B cell (primary cell): ENCODE measurements around the gene SDC4. TPM values are rescaled to one million over a fixed set of nuclear protein-coding genes. Genes with fewer than 3 reads are reported as not detected.

Experiments
- ATAC-seq: fragments of 200-7000 bp; cut with Tn5 transposase; one replicate; pipeline ENCODE4 v1.10.0; 2021; ENCODE audit warnings: low read depth, mild to moderate bottlenecking, moderate number of reproducible peaks, moderate library complexity
- CTCF ChIA-PET: fragments of 350-600 bp; sonication (Branson Sonifier 250); formaldehyde crosslinking; loops from one replicate; lab custom pipeline; 2021; ENCODE audit warnings: antibody characterized with exemption, inconsistent platforms; lab: Charles Lee
- POLR2A ChIA-PET: fragments of 350-600 bp; sonication (Branson Sonifier 250); formaldehyde crosslinking; loops from one replicate; lab custom pipeline; 2021; ENCODE audit warnings: antibody characterized with exemption; lab: Charles Lee
- DNase-seq: peaks from one replicate; pipeline ENCODE4 v3.0.0; 2013
- H2AFZ ChIP-seq: 2 replicates; pipeline ENCODE4 v1.6.1; 2012; ENCODE audit warnings: mild to moderate bottlenecking, low read depth, low read length; ENCODE audit not compliant: insufficient read depth, poor library complexity, severe bottlenecking
- H3K27ac ChIP-seq, 2 donors: 1 replicate in 1 of 2; 2 replicates in 1 of 2; pipeline ENCODE4 v1.5.1; 2012 to 2013; ENCODE audit warnings: low read length in 2 of 2, mild to moderate bottlenecking in 2 of 2, moderate library complexity in 1 of 2
- H3K27me3 ChIP-seq, 4 experiments: fragments of 200-600 bp in 1 of 4; sonication (generic) in 1 of 4; replicated peaks in 1 of 4; 1 replicate in 2 of 4; 2 replicates in 2 of 4; pipeline versions ENCODE4 v1.6.1 to v1.7.0; 2013 to 2016; ENCODE audit warnings: low read length in 3 of 4, mild to moderate bottlenecking in 2 of 4, mixed read lengths in 1 of 4, moderate library complexity in 1 of 4; ENCODE audit not compliant: insufficient read depth in 4 of 4, control insufficient read depth in 3 of 4; ENCODE audit errors: control extremely low read depth in 1 of 4
- H3K36me3 ChIP-seq, 2 experiments: replicated peaks in 1 of 2; 1 replicate in 1 of 2; 2 replicates in 1 of 2; pipeline versions ENCODE4 v1.6.1 to v1.7.1; 2013; ENCODE audit warnings: low read length in 1 of 2; ENCODE audit not compliant: insufficient read depth in 2 of 2, control insufficient read depth in 1 of 2; ENCODE audit errors: control extremely low read depth in 1 of 2, extremely low read depth in 1 of 2
- H3K4me1 ChIP-seq, 2 donors: fragments of 200-600 bp in 1 of 2; sonication (generic) in 1 of 2; 1 replicate in 1 of 2; 2 replicates in 1 of 2; pipeline versions ENCODE4 v1.5.1 to v1.6.1; 2013 to 2017; ENCODE audit warnings: low read length in 2 of 2; ENCODE audit not compliant: control insufficient read depth in 2 of 2, insufficient read depth in 2 of 2
- H3K4me2 ChIP-seq: replicated peaks from 2 replicates; pipeline ENCODE3; 2012; ENCODE audit warnings: mild to moderate bottlenecking, low read depth, low read length; ENCODE audit not compliant: poor library complexity, severe bottlenecking
- H3K4me3 ChIP-seq, 5 experiments: fragments of 200-600 bp in 1 of 5; sonication (generic) in 1 of 5; 1 replicate in 3 of 5; 2 replicates in 2 of 5; pipeline versions ENCODE4 v1.5.1 to v1.7.0; 2011 to 2016; ENCODE audit warnings: low read length in 4 of 5, mild to moderate bottlenecking in 4 of 5, low read depth in 2 of 5, control low read depth in 1 of 5, moderate library complexity in 1 of 5; ENCODE audit not compliant: insufficient read depth in 1 of 5; ENCODE audit errors: control extremely low read depth in 1 of 5, extremely low read depth in 1 of 5
- H3K79me2 ChIP-seq: fragments of 200-600 bp; sonication (generic); one replicate; pipeline ENCODE4 v1.6.0; 2016; ENCODE audit warnings: low read length; ENCODE audit not compliant: control insufficient read depth, insufficient read depth
- H3K9ac ChIP-seq: fragments of 200-600 bp; sonication (generic); 2 replicates; pipeline ENCODE4 v1.6.1; 2017; ENCODE audit warnings: mild to moderate bottlenecking, low read length, moderate library complexity
- H3K9me3 ChIP-seq, 3 donors: one replicate each; pipeline versions ENCODE4 v1.6.1 to v1.7.1; 2013; ENCODE audit warnings: low read length in 2 of 3; ENCODE audit not compliant: control insufficient read depth in 2 of 3, insufficient read depth in 1 of 3; ENCODE audit errors: control extremely low read depth in 1 of 3
- H4K20me1 ChIP-seq: 2 replicates; pipeline ENCODE4 v1.6.0; 2012; ENCODE audit warnings: mild to moderate bottlenecking, low read length; ENCODE audit not compliant: insufficient read depth, control insufficient read depth, poor library complexity, severe bottlenecking
- H3K27ac Mint-ChIP-seq: one replicate; pipeline ENCODE4 v1.8.0; 2021; ENCODE audit warnings: mixed read lengths
- H3K27me3 Mint-ChIP-seq: one replicate; pipeline ENCODE4 v1.8.0; 2021; ENCODE audit warnings: mixed read lengths
- H3K4me1 Mint-ChIP-seq: one replicate; pipeline ENCODE4 v1.8.0; 2021; ENCODE audit warnings: mixed read lengths
- H3K4me3 Mint-ChIP-seq: one replicate; pipeline ENCODE4 v1.8.0; 2021; ENCODE audit warnings: mixed read lengths
- H3K9me3 Mint-ChIP-seq: one replicate; pipeline ENCODE4 v1.8.0; 2022; ENCODE audit warnings: mixed read lengths; ENCODE audit not compliant: insufficient read depth
- EZH2 ChIP-seq: IDR thresholded peaks from 2 replicates; pipeline ENCODE4 v1.6.1; 2012; ENCODE audit warnings: borderline replicate concordance, low read depth, mild to moderate bottlenecking, moderate library complexity, low read length; ENCODE audit not compliant: insufficient read depth, poor library complexity, severe bottlenecking
- WGBS: methylation state at CpG from one replicate; pipeline ENCODE4 v1.1.5; 2013; ENCODE audit warnings: missing lambda C conversion rate; ENCODE audit not compliant: insufficient coverage; 5-methylcytosine and 5-hydroxymethylcytosine counted together
- intact Hi-C: fragments of 100-400 bp; cut with micrococcal nuclease; formaldehyde crosslinking; loops from one replicate; pipeline ENCODE4 v1.10.0; 2022
- polyA plus RNA-seq: library from polyadenylated mRNA; depleted of rRNA; stranded (reverse); fragments of >200 nt; gene quantifications from 2 replicates; pipeline ENCODE4 v1.2.3, GENCODE V29; 2012
- total RNA-seq, 2 donors: library from RNA; stranded (reverse); fragments of 120-200 nt in 1 of 2; gene quantifications; 1 replicate in 1 of 2; 2 replicates in 1 of 2; pipeline versions ENCODE4 v1.2.3 to v1.2.4, GENCODE V29; 2013 to 2022
- TF ChIP-seq, protein P1 (sequence below): fragments of 200-600 bp; IDR thresholded peaks from one replicate; pipeline ENCODE4 v1.8.0; 2022; ENCODE audit warnings: antibody characterized with exemption, mild to moderate bottlenecking

The SDC4 gene
- total and polyA plus RNA-seq, 2 donors (not counting 1 experiment from before 2014, with no cell fraction given) = 0.04 TPM; not detected in 1

GRCh38 chr20:45307076-45307640, 41.1 kb downstream of the SDC4 start:
- peaks cover 0 to 12% (median 0%) of the 10 kb centered on the region in 3 donors for H3K9me3 ChIP-seq

More at GRCh38 chr20:45307076-45307640, 41.1 kb downstream of the SDC4 start:
- Mint-ChIP-seq H3K27me3 (peaks cover 62% of the 10 kb centered on the region), H3K27ac (peak overlapping the region; percentile 53), H3K4me1 (peaks cover 6% of the 10 kb centered on the region), H3K9me3 (no peaks in the 10 kb centered on the region), H3K4me3 (no peak overlapping the region)
- H3K79me2 ChIP-seq = no peaks in the 10 kb centered on the region
- H3K9ac ChIP-seq = no peak overlapping the region
- CTCF ChIA-PET = interaction anchor here (0.8 to 2.3 kb wide), 3 partner anchors 13 to 464 kb away, joined by 3 to 13 read pairs (median 5); no protein-coding TSS in a partner anchor
- intact Hi-C loops = no loop called here
- DNase-seq (no peak), ATAC-seq (no peak)
- H3K27me3 ChIP-seq = peaks cover 0 to 59% (median 8%) of the 10 kb centered on the region in 4 experiments
- WGBS = 54% methylated on average over 12 of the region's 16 CpGs
- TF ChIP-seq, protein P1, sequence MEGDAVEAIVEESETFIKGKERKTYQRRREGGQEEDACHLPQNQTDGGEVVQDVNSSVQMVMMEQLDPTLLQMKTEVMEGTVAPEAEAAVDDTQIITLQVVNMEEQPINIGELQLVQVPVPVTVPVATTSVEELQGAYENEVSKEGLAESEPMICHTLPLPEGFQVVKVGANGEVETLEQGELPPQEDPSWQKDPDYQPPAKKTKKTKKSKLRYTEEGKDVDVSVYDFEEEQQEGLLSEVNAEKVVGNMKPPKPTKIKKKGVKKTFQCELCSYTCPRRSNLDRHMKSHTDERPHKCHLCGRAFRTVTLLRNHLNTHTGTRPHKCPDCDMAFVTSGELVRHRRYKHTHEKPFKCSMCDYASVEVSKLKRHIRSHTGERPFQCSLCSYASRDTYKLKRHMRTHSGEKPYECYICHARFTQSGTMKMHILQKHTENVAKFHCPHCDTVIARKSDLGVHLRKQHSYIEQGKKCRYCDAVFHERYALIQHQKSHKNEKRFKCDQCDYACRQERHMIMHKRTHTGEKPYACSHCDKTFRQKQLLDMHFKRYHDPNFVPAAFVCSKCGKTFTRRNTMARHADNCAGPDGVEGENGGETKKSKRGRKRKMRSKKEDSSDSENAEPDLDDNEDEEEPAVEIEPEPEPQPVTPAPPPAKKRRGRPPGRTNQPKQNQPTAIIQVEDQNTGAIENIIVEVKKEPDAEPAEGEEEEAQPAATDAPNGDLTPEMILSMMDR = no peak
- no peak for TF ChIP-seq EZH2
- no peak overlapping the region for H3K4me2 ChIP-seq
- H3K4me3 ChIP-seq = no peak overlapping the region
- no peaks in the 10 kb centered on the region for H3K36me3 ChIP-seq
- H3K4me1 ChIP-seq = peaks cover 11 to 13% of the 10 kb centered on the region in 2 donors
- no peaks in the 10 kb centered on the region for H4K20me1 ChIP-seq
- H2AFZ ChIP-seq = no peak overlapping the region
- POLR2A ChIA-PET = no interaction called here
- H3K27ac ChIP-seq = no peak overlapping the region
